ENCODE measurements around the gene ZNF366.

ZNF366 gene

DNA sequence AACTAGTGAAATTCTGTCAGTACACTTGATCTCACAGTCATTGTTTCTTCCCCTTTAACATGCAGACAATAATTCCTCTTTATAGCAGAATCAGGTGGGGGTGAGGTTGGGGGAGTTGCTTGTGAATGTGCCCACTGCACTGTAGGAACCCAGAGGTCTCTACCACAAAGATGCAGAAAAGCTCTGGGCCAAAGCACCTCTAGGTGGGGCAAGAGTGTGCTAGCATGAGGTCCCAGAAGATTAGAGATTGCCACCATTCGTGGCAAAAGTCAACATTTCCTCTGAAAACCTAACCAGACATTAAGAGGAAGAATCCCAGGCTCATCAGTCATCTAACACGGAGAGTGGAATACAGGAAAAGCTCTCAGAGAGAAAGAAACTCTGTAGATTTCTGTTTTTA is 112.5 kb downstream of the ZNF366 start:
- no peak overlapping the region for H3K27ac ChIP-seq (ENCODE audit: extremely low read depth, low read depth, low read length)
- H3K4me3 ChIP-seq (ENCODE audit: low read depth, low read length): no peak overlapping the region
- TF ChIP-seq ZNF133 (tag by site-specific recombination; IDR thresholded peaks at IDR 0.05) (no peak), ZNF664 (tag by site-specific recombination; IDR thresholded peaks at IDR 0.05) (no peak), PRDM1 (tag by site-specific recombination; IDR thresholded peaks at IDR 0.05) (no peak), BCL11B (tag by site-specific recombination; IDR thresholded peaks at IDR 0.05; ENCODE audit: low read depth) (no peak), ZNF366 (tag by site-specific recombination; conservative IDR thresholded peaks at IDR 0.05) (no peak), ZNF391 (tag by site-specific recombination; IDR thresholded peaks at IDR 0.05; ENCODE audit: borderline replicate concordance, low read depth) (no peak), ZBTB20 (tag by site-specific recombination; IDR thresholded peaks at IDR 0.05) (no peak), ZNF529 (tag by site-specific recombination; IDR thresholded peaks at IDR 0.05; ENCODE audit: insufficient replicate concordance) (no peak), ZNF596 (tag by site-specific recombination; IDR thresholded peaks at IDR 0.05) (no peak), TCF7L2 (IDR thresholded peaks at IDR 0.05; ENCODE audit: borderline replicate concordance, low read depth, low read length) (no peak)
- no peaks in the 10 kb centered on the region for H3K4me1 ChIP-seq (ENCODE audit: control insufficient read depth, insufficient read depth, low read length)
- no peaks in the 10 kb centered on the region for H3K9me3 ChIP-seq (ENCODE audit: control insufficient read depth, insufficient read depth, low read depth, low read length)
- ChIA-PET POLR2A (no interaction called here), CTCF (interaction anchor here (0.6 to 1.7 kb wide), 4 partner anchors 11 to 132 kb away, joined by 3 to 6 read pairs (median 4); no protein-coding TSS in a partner anchor)
- no peaks in the 10 kb centered on the region for H3K36me3 ChIP-seq (ENCODE audit: control insufficient read depth in 2 of 2, insufficient read depth in 1 of 2, low read length in 2 of 2)

DNA sequence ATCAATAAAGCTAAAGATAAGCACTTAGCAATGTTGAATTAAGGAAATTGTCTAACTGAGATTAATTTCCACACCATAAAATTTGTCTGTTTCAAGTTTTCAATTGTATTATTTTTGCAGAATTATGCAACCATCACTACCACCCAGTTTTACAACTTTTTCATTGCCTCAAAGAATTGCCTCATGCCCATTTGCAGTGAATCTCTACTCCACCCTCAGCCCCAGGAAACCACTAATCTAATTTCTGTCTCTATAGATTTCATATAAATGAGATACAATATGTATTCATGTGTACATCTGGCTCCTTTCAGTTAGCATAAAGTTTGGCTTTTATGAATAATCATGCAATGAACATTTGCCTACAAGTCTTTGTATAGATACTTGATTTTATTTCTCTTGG is 114.2 kb downstream of the ZNF366 start:
- Histone ChIP-seq H3K4me3 (ENCODE audit: low read depth, low read length) (no peak overlapping the region), H3K36me3 (ENCODE audit: control insufficient read depth in 2 of 2, insufficient read depth in 1 of 2, low read length in 2 of 2) (no peaks in the 10 kb centered on the region), H3K9me3 (ENCODE audit: control insufficient read depth, insufficient read depth, low read depth, low read length) (no peaks in the 10 kb centered on the region), H3K27ac (ENCODE audit: extremely low read depth, low read depth, low read length) (no peak overlapping the region), H3K4me1 (ENCODE audit: control insufficient read depth, insufficient read depth, low read length) (no peaks in the 10 kb centered on the region)
- CTCF ChIA-PET: no interaction called here
- TF ChIP-seq HOXC10 (CRISPR knock-in tag; IDR thresholded peaks at IDR 0.05) (no peak), ZNF76 (tag by site-specific recombination; IDR thresholded peaks at IDR 0.05; ENCODE audit: borderline replicate concordance, low read depth) (no peak), KLF16 (tag by site-specific recombination; IDR thresholded peaks at IDR 0.05) (no peak), ZEB2 (tag by site-specific recombination; IDR thresholded peaks at IDR 0.05) (no peak), REPIN1 (tag by site-specific recombination; IDR thresholded peaks at IDR 0.05; ENCODE audit: low read depth) (no peak), ZNF610 (tag by site-specific recombination; IDR thresholded peaks at IDR 0.05; ENCODE audit: borderline replicate concordance) (no peak), ZNF404 (tag by site-specific recombination; IDR thresholded peaks at IDR 0.05) (no peak), ZNF549 (tag by site-specific recombination; IDR thresholded peaks at IDR 0.05) (no peak), ZNF23 (tag by site-specific recombination; IDR thresholded peaks at IDR 0.05; ENCODE audit: borderline replicate concordance) (no peak), SP3 (tag by site-specific recombination; IDR thresholded peaks at IDR 0.05) (no peak)
- TF ChIP-seq, protein P1, sequence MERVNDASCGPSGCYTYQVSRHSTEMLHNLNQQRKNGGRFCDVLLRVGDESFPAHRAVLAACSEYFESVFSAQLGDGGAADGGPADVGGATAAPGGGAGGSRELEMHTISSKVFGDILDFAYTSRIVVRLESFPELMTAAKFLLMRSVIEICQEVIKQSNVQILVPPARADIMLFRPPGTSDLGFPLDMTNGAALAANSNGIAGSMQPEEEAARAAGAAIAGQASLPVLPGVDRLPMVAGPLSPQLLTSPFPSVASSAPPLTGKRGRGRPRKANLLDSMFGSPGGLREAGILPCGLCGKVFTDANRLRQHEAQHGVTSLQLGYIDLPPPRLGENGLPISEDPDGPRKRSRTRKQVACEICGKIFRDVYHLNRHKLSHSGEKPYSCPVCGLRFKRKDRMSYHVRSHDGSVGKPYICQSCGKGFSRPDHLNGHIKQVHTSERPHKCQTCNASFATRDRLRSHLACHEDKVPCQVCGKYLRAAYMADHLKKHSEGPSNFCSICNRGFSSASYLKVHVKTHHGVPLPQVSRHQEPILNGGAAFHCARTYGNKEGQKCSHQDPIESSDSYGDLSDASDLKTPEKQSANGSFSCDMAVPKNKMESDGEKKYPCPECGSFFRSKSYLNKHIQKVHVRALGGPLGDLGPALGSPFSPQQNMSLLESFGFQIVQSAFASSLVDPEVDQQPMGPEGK (tag by site-specific recombination; IDR thresholded peaks at IDR 0.05): no peak
- TF ChIP-seq, protein P2, sequence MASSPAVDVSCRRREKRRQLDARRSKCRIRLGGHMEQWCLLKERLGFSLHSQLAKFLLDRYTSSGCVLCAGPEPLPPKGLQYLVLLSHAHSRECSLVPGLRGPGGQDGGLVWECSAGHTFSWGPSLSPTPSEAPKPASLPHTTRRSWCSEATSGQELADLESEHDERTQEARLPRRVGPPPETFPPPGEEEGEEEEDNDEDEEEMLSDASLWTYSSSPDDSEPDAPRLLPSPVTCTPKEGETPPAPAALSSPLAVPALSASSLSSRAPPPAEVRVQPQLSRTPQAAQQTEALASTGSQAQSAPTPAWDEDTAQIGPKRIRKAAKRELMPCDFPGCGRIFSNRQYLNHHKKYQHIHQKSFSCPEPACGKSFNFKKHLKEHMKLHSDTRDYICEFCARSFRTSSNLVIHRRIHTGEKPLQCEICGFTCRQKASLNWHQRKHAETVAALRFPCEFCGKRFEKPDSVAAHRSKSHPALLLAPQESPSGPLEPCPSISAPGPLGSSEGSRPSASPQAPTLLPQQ (tag by site-specific recombination; IDR thresholded peaks at IDR 0.05): no peak
- POLR2A ChIA-PET: no interaction called here
